ENCODE measurements around the gene INPP5D. TPM values are rescaled to one million over a fixed set of nuclear protein-coding genes. Genes with fewer than 3 reads are reported as not detected.

Gene INPP5D
- total and polyA plus RNA-seq, 2 of the 8 experiments (the other 6 are each of a cell fraction or from before 2014, with no cell fraction given), result 4.5 to 7.1 TPM

DNA sequence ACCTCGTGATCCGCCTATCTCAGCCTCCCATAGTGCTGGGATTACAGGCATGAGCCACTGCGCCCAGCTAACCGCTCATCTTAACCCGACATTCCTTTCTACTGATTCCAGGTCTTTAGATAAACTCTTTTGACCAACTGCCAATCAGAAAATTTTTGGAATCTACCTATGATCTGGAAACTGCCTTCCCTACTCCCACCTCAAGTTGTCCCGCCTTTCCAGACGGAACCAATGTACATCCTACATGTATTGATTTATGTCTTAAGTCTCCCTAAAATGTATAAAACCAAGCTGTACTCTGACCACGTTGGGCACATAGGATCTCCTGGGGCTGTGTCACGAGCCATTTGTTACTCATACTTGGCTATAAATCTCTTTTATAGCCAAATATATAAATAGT lies 30.8 kb upstream of the INPP5D start (continued):
- TF ChIP-seq, protein P1, sequence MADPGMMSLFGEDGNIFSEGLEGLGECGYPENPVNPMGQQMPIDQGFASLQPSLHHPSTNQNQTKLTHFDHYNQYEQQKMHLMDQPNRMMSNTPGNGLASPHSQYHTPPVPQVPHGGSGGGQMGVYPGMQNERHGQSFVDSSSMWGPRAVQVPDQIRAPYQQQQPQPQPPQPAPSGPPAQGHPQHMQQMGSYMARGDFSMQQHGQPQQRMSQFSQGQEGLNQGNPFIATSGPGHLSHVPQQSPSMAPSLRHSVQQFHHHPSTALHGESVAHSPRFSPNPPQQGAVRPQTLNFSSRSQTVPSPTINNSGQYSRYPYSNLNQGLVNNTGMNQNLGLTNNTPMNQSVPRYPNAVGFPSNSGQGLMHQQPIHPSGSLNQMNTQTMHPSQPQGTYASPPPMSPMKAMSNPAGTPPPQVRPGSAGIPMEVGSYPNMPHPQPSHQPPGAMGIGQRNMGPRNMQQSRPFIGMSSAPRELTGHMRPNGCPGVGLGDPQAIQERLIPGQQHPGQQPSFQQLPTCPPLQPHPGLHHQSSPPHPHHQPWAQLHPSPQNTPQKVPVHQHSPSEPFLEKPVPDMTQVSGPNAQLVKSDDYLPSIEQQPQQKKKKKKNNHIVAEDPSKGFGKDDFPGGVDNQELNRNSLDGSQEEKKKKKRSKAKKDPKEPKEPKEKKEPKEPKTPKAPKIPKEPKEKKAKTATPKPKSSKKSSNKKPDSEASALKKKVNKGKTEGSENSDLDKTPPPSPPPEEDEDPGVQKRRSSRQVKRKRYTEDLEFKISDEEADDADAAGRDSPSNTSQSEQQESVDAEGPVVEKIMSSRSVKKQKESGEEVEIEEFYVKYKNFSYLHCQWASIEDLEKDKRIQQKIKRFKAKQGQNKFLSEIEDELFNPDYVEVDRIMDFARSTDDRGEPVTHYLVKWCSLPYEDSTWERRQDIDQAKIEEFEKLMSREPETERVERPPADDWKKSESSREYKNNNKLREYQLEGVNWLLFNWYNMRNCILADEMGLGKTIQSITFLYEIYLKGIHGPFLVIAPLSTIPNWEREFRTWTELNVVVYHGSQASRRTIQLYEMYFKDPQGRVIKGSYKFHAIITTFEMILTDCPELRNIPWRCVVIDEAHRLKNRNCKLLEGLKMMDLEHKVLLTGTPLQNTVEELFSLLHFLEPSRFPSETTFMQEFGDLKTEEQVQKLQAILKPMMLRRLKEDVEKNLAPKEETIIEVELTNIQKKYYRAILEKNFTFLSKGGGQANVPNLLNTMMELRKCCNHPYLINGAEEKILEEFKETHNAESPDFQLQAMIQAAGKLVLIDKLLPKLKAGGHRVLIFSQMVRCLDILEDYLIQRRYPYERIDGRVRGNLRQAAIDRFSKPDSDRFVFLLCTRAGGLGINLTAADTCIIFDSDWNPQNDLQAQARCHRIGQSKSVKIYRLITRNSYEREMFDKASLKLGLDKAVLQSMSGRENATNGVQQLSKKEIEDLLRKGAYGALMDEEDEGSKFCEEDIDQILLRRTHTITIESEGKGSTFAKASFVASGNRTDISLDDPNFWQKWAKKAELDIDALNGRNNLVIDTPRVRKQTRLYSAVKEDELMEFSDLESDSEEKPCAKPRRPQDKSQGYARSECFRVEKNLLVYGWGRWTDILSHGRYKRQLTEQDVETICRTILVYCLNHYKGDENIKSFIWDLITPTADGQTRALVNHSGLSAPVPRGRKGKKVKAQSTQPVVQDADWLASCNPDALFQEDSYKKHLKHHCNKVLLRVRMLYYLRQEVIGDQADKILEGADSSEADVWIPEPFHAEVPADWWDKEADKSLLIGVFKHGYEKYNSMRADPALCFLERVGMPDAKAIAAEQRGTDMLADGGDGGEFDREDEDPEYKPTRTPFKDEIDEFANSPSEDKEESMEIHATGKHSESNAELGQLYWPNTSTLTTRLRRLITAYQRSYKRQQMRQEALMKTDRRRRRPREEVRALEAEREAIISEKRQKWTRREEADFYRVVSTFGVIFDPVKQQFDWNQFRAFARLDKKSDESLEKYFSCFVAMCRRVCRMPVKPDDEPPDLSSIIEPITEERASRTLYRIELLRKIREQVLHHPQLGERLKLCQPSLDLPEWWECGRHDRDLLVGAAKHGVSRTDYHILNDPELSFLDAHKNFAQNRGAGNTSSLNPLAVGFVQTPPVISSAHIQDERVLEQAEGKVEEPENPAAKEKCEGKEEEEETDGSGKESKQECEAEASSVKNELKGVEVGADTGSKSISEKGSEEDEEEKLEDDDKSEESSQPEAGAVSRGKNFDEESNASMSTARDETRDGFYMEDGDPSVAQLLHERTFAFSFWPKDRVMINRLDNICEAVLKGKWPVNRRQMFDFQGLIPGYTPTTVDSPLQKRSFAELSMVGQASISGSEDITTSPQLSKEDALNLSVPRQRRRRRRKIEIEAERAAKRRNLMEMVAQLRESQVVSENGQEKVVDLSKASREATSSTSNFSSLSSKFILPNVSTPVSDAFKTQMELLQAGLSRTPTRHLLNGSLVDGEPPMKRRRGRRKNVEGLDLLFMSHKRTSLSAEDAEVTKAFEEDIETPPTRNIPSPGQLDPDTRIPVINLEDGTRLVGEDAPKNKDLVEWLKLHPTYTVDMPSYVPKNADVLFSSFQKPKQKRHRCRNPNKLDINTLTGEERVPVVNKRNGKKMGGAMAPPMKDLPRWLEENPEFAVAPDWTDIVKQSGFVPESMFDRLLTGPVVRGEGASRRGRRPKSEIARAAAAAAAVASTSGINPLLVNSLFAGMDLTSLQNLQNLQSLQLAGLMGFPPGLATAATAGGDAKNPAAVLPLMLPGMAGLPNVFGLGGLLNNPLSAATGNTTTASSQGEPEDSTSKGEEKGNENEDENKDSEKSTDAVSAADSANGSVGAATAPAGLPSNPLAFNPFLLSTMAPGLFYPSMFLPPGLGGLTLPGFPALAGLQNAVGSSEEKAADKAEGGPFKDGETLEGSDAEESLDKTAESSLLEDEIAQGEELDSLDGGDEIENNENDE (IDR thresholded peaks at IDR 0.05; ENCODE audit: insufficient replicate concordance, low read length), result no peak
- TF ChIP-seq, protein P2, sequence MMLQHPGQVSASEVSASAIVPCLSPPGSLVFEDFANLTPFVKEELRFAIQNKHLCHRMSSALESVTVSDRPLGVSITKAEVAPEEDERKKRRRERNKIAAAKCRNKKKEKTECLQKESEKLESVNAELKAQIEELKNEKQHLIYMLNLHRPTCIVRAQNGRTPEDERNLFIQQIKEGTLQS (IDR thresholded peaks at IDR 0.05; ENCODE audit: insufficient read depth, low read depth, low read length), result no peak
- TF ChIP-seq RAD21 (IDR thresholded peaks at IDR 0.05 in 1 of 2, conservative IDR thresholded peaks at IDR 0.05 in 1 of 2; ENCODE audit: low read depth in 2 of 2, low read length in 2 of 2) (no peak), POLR2AphosphoS5 (IDR thresholded peaks at IDR 0.05; ENCODE audit: low read depth, low read length) (no peak), SRF (IDR thresholded peaks at IDR 0.05; ENCODE audit: low read depth, low read length) (no peak), YY1 (IDR thresholded peaks at IDR 0.05; ENCODE audit: low read depth, low read length) (no peak), GABPA (IDR thresholded peaks at IDR 0.05; ENCODE audit: borderline replicate concordance, insufficient read depth, low read length) (no peak), KDM1A (IDR thresholded peaks at IDR 0.05; ENCODE audit: borderline replicate concordance, low read length) (no peak), TCF12 (IDR thresholded peaks at IDR 0.05; ENCODE audit: low read depth, low read length) (no peak), SUZ12 (IDR thresholded peaks at IDR 0.05; ENCODE audit: low read length) (no peak), CBX8 (IDR thresholded peaks at IDR 0.05; ENCODE audit: borderline replicate concordance, low read depth, low read length) (no peak)

Measured in H1 (cell line).